GM23338 (cell line): ENCODE measurements around the gene PYM1.

Source experiments
- CREB1 ChIP-seq: fragments of 250-450 bp; sonication (Bioruptor Pico); IDR thresholded peaks from 2 replicates; pipeline ENCODE4 v1.5.0; 2020; ENCODE audit warnings: low read depth, mild to moderate bottlenecking, moderate library complexity
- EZH2 ChIP-seq: fragments of 200-600 bp; sonication (generic); IDR thresholded peaks from one replicate; pipeline ENCODE4 v1.8.0; 2017; ENCODE audit warnings: antibody characterized with exemption, mild to moderate bottlenecking, low read depth; ENCODE audit not compliant: unreplicated experiment
- NANOG ChIP-seq: IDR thresholded peaks from 2 replicates; pipeline ENCODE4 v1.6.1; 2016; ENCODE audit warnings: antibody characterized with exemption, borderline replicate concordance
- TF ChIP-seq, protein P1 (sequence below), 2 experiments: fragments of 200-600 bp in 1 of 2; sonication (generic) in 1 of 2; conservative IDR thresholded peaks; 2 replicates each; pipeline versions ENCODE4 v1.5.1 to v1.6.1; 2016 to 2017; ENCODE audit warnings: antibody characterized with exemption in 2 of 2, low read depth in 2 of 2, mild to moderate bottlenecking in 2 of 2, moderate library complexity in 1 of 2
- TF ChIP-seq, protein P2 (sequence below): IDR thresholded peaks from one replicate; pipeline ENCODE4 v1.6.1; 2018; ENCODE audit warnings: antibody characterized with exemption; ENCODE audit not compliant: unreplicated experiment

DNA sequence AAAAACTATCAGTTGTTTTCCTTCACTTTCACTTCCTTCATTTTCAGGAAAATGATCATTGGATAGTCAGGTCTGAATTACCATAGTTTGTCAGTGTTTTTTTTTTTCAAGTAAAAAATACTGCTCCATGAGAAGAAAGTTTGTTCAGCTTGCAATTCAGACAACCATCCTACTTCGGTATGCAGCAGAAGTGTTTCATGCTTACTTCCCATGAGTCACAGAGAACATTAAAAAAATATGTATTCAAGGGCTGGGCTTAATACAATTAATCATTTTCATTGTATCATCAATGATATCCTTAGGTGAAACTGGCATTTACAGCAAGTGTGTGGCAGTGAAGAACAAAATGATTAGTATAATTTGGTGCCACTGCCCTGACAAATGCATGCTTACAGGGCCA, 21.6 kb downstream of the PYM1 start:
- TF ChIP-seq EZH2 (no peak), NANOG (no peak), CREB1 (CRISPR knock-in tag) (no peak)
- TF ChIP-seq, protein P1, sequence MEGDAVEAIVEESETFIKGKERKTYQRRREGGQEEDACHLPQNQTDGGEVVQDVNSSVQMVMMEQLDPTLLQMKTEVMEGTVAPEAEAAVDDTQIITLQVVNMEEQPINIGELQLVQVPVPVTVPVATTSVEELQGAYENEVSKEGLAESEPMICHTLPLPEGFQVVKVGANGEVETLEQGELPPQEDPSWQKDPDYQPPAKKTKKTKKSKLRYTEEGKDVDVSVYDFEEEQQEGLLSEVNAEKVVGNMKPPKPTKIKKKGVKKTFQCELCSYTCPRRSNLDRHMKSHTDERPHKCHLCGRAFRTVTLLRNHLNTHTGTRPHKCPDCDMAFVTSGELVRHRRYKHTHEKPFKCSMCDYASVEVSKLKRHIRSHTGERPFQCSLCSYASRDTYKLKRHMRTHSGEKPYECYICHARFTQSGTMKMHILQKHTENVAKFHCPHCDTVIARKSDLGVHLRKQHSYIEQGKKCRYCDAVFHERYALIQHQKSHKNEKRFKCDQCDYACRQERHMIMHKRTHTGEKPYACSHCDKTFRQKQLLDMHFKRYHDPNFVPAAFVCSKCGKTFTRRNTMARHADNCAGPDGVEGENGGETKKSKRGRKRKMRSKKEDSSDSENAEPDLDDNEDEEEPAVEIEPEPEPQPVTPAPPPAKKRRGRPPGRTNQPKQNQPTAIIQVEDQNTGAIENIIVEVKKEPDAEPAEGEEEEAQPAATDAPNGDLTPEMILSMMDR (conservative IDR thresholded peaks at IDR 0.05; ENCODE audit: low read depth in 2 of 2) = no peak
- TF ChIP-seq, protein P2, sequence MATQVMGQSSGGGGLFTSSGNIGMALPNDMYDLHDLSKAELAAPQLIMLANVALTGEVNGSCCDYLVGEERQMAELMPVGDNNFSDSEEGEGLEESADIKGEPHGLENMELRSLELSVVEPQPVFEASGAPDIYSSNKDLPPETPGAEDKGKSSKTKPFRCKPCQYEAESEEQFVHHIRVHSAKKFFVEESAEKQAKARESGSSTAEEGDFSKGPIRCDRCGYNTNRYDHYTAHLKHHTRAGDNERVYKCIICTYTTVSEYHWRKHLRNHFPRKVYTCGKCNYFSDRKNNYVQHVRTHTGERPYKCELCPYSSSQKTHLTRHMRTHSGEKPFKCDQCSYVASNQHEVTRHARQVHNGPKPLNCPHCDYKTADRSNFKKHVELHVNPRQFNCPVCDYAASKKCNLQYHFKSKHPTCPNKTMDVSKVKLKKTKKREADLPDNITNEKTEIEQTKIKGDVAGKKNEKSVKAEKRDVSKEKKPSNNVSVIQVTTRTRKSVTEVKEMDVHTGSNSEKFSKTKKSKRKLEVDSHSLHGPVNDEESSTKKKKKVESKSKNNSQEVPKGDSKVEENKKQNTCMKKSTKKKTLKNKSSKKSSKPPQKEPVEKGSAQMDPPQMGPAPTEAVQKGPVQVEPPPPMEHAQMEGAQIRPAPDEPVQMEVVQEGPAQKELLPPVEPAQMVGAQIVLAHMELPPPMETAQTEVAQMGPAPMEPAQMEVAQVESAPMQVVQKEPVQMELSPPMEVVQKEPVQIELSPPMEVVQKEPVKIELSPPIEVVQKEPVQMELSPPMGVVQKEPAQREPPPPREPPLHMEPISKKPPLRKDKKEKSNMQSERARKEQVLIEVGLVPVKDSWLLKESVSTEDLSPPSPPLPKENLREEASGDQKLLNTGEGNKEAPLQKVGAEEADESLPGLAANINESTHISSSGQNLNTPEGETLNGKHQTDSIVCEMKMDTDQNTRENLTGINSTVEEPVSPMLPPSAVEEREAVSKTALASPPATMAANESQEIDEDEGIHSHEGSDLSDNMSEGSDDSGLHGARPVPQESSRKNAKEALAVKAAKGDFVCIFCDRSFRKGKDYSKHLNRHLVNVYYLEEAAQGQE = no peak
